ENCODE results near the gene FOSL2.

The FOSL2 gene

GRCh38 chr2:28439763-28440162 is 47.1 kb downstream of the FOSL2 start:
- DNase-seq (ENCODE audit: low read depth), result no peak
- H3K4me3 ChIP-seq (ENCODE audit: low read depth, low read length), result no peak overlapping the region

- H3K4me3 ChIP-seq (ENCODE audit: low read depth, low read length), result no peak overlapping the region
- no peak for DNase-seq (ENCODE audit: low read depth)
These were observed 49.7 kb downstream of the FOSL2 start for GRCh38 chr2:28442328-28442727.

GRCh38 chr2:28444956-28445355 is 52.3 kb downstream of the FOSL2 start:
- no peak for DNase-seq (ENCODE audit: low read depth)

DNA sequence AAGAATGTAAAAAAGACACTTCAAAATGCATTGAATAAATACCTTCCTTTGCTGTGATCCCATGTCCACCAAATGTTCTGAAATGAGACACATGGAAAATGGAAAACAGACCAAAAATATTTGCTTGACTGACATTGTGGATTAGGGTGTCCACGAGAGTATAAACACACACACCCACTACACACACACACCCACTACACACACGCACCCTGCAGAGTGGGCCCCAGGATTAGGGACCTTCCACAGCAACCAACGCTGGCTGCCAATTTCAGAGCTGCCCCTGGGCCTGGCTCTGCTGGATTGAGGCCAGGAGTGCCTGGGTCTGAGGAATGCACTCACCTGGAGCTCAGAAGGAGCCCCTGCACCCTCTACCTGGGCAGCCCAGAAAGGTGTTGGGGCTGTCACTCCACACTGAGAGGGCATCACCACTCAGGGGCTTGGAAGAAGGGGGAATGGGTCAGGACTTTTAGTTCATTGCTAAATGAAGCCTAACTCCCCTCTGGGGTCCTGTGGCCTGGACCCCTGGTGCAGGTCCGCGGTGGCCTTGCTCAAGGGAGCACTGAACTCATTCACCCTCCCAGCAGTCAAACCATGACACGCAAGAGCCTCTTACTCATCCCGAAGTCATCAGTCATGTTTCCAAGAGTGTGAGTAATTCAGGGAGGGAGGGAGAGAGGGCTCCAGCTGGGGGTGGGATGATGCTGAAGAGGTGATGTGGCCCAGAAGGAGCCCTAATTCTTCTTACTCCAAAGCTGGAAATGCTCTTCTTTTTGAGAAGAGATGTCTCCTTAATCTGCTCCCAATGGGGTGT is 53.0 kb downstream of the FOSL2 start:
- peak; percentile 92 for DNase-seq (ENCODE audit: low read depth)
- no peak overlapping the region for H3K4me3 ChIP-seq (ENCODE audit: low read depth, low read length)

More at GRCh38 chr2:28444956-28445355, 52.3 kb downstream of the FOSL2 start:
- no peak overlapping the region for H3K4me3 ChIP-seq (ENCODE audit: low read depth, low read length)

- no peak overlapping the region for H3K4me3 ChIP-seq (ENCODE audit: low read depth, low read length)
- DNase-seq (ENCODE audit: low read depth), result no peak
These were observed 53.9 kb downstream of the FOSL2 start for GRCh38 chr2:28446531-28446930.

DNA sequence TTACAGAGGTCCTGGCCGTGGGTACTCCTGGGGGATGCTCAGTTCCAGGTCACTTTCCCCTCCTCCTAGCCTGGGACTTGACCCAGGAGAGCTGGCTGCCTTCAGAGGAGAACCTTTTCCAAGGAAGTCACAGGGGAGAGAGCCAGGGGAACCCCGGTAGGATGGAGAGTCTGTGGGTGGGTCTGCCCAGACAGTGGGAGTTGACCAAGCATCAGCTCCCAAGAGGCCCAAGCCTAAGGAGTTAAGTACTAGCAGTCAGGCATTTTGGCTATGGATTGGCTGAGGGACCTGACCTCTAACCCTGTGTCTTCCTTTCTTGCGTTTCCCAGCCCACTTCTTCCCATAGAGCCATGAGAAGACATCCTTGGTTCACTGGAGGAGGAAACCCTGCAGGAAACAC is 54.4 kb downstream of the FOSL2 start:
- H3K4me3 ChIP-seq (ENCODE audit: low read depth, low read length), result no peak overlapping the region

DNA sequence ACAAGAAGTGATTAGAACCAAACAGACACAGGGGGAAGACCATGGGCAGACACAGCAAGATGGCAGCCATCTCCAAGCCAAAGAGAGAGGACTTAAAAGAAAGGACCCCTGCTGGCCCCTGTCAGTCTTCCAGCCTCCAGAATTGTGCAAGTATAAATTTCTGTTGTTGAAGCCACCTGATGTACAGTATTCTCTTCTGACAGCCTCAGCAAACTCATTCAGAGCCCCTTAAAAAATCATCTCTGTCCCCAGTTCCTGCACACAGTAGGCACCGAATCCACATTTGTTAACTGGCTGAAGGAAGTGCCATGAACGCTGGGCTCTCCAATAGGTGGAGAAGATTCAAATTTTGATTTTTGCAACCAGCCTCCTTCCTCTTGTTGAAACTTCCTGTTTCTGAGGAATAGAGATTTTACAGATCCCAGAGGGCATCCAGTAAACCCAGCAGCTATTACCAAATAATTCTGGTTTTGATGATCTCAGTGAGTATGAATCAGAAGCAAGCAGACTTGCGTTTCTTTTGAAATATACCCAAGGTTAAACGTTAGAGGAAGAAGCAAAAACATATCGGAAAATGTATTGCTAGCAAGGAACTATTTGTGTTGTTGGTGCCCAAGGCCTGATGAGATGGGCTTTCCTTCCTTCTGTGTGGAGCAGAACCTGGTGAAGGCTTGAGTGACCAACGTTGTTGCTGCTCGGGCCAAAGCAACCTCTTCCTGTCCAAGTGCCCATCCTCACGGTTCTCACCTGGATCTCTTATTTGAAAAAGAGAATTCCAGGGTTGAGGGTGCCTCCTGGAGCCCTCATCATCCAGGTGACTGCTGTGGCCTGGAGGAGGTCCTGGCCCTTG is 55.5 kb downstream of the FOSL2 start:
- no peak overlapping the region for H3K4me3 ChIP-seq (ENCODE audit: low read depth, low read length)
- peak; percentile 76 for DNase-seq (ENCODE audit: low read depth)

More for the DNA sequence above, 54.4 kb downstream of the FOSL2 start:
- DNase-seq (ENCODE audit: low read depth), result no peak

DNA sequence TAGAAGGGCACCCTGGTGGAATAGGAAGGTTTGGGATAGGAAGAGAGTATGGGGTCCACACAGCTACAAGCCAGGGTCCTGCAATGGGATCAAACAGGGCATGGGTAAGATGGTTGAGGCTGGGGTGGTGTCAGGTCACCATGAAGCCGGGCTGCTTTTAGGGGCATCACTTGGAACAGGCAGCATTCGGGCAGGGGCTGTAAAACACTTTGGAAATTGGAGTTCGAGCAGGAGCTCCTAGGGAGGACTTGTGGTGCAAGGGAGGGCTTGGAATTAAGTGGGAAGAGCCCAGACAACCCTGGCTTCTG is 56.1 kb downstream of the FOSL2 start:
- DNase-seq (ENCODE audit: low read depth), result no peak
- H3K4me3 ChIP-seq (ENCODE audit: low read depth, low read length), result no peak overlapping the region

- no peak overlapping the region for H3K4me3 ChIP-seq (ENCODE audit: low read depth, low read length)
- no peak for DNase-seq (ENCODE audit: low read depth)
These were observed 56.4 kb downstream of the FOSL2 start for GRCh38 chr2:28449126-28449487.

- no peak overlapping the region for H3K4me3 ChIP-seq (ENCODE audit: low read depth, low read length)
- no peak for DNase-seq (ENCODE audit: low read depth)
These were observed 57.1 kb downstream of the FOSL2 start for GRCh38 chr2:28449488-28450395.

GRCh38 chr2:28450901-28451565 is 58.4 kb downstream of the FOSL2 start:
- DNase-seq (ENCODE audit: low read depth), result no peak

DNA sequence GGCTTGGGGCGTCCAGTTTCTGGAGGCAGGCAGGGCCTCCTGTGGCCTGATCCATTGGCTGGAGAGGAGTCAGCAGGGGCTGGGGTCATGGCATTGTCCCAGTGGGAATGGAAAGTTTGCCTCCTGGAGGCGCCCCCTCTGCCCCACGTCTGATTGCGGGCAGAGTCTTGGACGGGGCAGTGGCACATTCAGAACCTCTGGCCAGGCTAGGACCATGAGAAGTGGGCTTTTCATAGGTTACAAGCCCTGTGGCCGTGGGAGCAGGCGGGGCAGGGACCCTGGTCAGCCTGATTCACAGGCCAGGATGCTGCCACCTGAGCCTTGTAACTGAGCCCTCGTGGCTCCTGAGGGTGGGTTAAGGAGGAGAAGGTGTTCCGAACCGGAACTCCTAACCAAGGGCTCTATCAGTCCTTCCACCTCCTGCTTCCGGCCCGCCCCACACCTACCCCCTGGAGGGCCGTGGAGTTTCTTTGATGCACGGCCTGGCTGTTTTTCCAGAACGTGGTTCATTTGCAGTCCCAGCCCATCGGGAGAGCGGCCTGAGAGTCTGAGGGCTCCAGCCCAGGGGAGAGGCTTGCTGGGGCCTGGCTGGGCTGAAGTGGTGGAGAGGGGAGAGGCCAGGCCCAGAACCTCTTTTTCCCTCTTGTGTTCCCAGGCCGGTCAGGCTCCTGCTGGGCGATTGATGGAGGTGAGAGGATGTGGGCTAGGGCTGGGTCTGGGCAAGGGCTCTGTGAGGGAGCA is 59.3 kb downstream of the FOSL2 start:
- no peak overlapping the region for H3K4me3 ChIP-seq (ENCODE audit: low read depth, low read length)
- no peak for DNase-seq (ENCODE audit: low read depth)

More at GRCh38 chr2:28450901-28451565, 58.4 kb downstream of the FOSL2 start:
- H3K4me3 ChIP-seq (ENCODE audit: low read depth, low read length), result no peak overlapping the region

- no peak for DNase-seq (ENCODE audit: low read depth)
- no peak overlapping the region for H3K4me3 ChIP-seq (ENCODE audit: low read depth, low read length)
These were observed 60.0 kb downstream of the FOSL2 start for GRCh38 chr2:28452534-28453081.

DNA sequence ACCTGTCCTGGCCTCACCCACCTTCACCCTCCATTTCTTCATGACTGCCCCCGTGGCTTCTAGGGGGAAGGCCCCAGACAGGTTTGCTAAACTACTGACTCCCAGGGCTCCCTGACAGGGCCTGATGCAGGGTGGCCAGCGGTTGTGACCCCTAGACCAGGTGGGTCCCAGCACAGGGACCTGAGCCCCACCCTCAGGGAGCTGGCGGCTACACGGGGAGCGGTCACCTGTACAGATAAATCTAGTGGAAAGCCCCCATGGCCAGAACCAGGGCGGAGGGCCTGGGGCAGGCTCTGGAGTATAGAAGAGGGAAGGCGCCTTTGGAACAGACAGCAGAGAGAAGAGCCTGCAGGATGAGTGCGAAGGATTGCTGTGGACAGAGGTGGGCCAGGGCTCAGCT is 60.7 kb downstream of the FOSL2 start:
- no peak for DNase-seq (ENCODE audit: low read depth)
- no peak overlapping the region for H3K4me3 ChIP-seq (ENCODE audit: low read depth, low read length)

DNA sequence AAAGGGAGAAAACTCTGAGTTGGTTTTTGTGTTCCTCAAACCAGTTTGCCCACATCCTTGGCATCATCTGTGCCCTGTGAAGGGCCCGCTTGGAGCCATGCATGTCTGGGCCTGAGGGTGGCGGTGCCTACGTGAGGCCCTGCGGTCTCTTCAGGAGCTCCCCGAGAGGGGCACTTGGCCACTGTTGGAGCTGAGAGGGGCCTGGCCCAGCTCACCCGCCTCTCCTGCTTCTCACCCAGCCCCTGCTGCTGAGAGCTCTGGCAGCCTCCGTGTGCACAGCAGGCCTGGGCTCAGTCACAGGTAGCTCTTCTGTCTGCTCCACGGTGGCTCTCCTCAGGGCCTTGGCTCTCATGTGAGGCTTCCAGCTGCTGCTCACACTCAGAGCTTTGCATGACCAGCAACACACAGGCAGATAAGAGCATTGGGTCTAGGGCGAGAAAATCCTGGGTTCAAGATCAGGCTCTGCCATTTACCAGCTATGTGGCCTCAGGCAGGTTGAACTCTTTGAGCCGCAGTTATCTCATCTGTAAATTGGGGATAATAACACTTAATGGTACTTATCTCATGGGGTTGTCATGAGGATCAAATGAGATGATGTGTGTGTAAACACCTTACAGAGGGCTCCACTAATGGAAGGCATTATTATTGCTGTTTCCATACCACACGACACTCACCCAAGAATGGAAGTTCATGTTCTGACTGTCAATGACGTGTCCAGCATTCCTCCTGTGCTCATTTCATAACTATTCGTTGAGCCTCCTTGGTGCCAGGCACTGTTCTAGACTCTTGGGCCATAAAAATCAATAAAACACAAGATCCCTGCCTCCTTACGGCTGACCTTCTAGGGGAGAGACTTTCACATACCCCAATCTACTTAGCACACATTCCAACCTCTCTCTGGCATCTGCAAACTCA is 61.6 kb downstream of the FOSL2 start:
- H3K4me3 ChIP-seq (ENCODE audit: low read depth, low read length), result no peak overlapping the region
- no peak for DNase-seq (ENCODE audit: low read depth)

DNA sequence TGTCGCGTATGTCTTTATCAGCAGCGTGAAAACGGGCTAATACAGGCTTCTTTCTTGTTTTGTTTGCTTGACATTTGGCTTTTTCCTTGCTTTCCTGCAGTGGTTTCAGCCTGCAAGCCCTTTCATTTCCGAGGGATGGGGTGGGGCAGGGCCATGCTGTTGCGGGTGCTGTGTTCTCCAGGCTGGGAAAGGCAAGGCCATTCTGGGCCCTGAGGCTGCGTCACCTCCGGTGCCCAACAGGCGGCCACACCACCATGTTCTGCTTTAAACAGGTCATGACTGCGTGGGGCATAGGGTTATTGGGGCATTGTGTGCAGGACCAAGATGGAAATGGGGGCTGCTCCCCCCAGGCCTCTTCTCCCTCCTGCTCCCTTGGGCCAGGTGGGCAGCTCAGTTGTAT is 64.6 kb downstream of the FOSL2 start:
- H3K4me3 ChIP-seq (ENCODE audit: low read depth, low read length), result no peak overlapping the region
- DNase-seq (ENCODE audit: low read depth), result no peak

- no peak for DNase-seq (ENCODE audit: low read depth)
- H3K4me3 ChIP-seq (ENCODE audit: low read depth, low read length), result no peak overlapping the region
These were observed 68.4 kb downstream of the FOSL2 start for GRCh38 chr2:28461056-28461455.
